GM19397 (cell line): Measurements from ENCODE around the gene GALNT9.
"Not testable (repeated sequence)": the region's sequence is repeated elsewhere in the genome, so short reads cannot be mapped to it uniquely, and the experiment has no call there.

Source experiments
- ATAC-seq: cut with Tn5 transposase; IDR thresholded peaks from one replicate; pipeline ENCODE4 v1.9.1; 2021; ENCODE audit warnings: mild to moderate bottlenecking, moderate library complexity; ENCODE audit not compliant: unreplicated experiment

GALNT9 gene

DNA sequence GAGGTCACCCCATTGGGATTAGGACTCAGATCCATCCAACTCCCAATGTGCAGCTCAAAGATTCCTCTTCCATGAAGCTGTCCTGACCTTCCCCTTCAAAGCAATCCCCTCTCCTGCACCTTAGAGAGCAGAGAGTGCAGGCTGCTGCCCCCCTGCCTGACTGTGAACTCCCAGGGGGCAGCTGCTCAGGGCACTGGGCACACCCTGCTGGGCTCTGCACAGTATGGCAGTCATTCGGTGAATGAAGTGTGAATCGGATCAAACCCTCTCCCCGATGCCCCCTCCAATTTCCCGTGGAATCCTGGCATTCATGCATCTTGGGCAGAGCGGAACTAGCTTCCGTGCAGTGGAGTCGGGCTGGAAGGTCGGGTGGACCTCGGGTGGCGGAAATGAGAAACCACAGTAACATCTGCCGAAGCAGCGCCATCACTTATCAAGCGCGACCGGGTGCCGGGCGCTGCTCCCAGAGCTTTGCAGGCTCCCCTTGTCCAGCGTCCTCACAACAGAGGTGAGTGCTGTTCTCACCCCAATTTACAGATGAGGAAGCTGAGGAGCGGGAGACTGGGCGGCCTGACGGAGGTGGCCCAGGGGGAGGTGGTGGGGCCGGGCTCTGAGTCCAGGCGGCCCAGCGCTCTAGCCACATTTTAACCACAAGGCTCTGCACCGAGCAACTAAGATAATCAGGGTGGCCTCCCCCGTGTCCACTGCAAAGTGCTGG lies 14.7 kb downstream of the GALNT9 start:
- ATAC-seq, result no peak

DNA sequence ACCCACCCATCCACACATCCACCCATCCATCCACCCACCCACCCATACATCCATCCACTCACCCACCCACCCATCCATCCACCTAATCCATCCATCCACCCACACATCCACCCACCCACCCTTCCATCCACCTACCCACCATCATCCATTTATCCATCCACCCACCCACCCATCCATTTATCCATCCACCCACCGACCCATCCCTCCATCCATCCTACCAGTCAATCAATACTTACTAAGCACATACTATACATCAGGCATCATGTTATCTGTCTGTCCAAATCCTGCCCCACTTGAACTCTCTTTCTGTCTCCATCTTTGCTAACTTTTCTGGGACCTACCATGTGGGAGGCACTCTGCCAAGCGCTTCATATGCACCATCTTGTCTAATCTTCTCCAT lies 15.4 kb downstream of the GALNT9 start:
- no peak for ATAC-seq

DNA sequence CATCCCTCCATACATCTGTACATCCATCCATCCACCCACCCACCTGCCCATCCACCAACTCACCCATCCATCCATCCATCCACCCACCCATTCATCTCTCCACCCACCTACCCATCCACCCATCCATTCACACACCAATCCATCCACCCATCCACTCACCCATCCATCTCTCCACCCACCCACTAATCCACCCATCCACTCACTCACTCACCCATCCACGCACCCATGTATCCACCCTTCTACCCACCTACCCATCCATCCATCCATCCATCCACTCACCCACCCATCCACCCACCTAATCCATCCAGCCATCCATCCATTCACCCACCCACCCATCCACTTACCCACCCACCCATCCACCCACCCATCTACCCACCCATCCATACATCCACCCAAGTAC lies 16.2 kb downstream of the GALNT9 start:
- ATAC-seq, result no peak

DNA sequence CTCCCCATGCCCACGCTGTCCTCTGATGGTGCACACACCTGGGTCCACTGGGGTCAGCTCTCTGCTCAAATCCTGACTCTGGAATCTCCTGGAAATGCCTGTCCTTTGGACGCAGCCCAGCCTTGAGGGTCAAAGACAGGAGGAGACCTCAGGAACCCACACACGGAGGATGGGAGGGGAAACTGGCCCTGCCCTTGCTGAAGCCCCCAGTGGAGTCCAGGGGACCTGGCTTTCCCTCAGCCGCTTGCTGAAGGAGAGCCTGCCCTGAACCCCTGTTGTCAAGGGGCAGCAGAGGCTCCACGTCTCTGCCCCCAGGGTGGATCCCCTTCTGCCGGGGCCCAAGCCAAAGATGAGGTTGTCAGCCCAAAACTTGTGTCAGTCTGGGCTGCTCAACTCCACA lies 16.9 kb downstream of the GALNT9 start:
- no peak for ATAC-seq

DNA sequence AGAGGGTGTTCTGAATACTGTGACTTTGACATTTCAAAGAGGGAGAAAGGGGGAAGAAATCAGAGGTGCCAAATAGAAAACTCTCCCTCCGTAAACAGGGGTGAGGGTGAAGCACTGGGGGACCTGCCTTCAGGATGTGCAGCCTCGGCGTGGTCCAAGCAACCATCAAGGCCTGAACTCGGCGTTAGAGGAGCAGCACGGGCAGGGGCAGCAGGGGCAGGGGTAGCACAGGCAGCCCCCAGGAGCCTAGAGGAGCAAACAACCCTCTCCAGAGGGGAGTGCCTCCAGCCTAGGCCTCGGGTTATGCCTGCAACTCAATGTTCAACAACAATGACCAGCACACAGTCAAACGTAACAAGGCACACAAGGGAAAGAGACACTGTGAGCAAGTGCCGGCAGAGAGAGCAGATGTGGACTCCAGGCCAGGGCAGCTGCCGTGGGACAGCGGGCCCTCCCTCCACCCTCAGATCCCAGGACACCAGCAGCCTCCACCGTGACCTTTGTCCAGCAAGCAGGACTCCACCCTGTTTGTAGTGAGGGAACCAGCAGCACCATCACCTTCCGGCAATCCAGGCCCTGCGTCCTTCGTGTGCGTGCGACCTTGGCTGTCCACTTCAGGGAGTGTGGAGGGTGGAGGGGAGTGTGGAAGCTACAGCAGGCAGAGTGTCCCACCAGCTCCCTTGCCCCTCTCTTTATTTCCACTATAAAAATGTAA lies 18.0 kb downstream of the GALNT9 start:
- ATAC-seq, result no peak

DNA sequence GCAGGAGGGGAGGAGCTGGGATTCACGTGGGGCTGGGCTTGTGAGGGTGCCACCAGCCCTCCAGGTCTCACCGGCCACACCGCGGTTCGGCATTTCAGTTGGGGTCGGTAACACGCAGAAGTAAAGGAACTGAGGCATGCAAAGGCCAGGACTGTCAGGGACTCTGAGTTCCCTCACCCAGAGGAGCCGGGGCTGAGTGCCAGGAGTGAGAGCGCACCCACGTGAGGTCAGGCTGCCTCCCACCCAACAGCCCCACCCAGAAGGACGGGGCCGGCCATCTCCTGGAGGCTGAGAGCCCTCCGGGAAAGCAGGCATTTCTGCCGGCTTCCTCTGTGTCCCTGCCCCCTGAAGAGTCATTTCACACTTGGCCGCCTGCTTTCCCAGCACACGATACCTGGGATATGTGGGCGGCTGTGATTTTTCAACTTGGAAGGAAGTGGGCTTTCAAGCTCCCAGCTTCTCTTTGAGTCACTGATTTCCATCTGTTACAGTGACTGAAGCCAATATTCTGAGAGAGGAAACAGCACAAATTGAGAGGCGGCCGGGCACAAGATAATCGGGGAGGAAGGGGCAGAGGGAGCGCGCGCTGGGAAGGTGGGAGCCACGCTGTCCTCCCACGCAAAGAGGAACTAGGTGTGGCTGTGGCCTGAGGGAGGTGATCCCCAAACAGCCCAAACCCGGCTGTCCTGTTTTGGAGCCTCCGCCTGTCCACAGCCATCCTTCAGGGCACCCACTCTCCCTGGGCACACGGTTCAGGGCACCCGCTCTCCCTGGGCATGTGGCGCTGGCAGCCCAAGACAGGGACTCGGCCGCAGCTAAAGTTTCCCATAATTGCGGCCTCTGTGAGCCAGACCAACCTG lies 19.0 kb downstream of the GALNT9 start:
- ATAC-seq, result no peak

DNA sequence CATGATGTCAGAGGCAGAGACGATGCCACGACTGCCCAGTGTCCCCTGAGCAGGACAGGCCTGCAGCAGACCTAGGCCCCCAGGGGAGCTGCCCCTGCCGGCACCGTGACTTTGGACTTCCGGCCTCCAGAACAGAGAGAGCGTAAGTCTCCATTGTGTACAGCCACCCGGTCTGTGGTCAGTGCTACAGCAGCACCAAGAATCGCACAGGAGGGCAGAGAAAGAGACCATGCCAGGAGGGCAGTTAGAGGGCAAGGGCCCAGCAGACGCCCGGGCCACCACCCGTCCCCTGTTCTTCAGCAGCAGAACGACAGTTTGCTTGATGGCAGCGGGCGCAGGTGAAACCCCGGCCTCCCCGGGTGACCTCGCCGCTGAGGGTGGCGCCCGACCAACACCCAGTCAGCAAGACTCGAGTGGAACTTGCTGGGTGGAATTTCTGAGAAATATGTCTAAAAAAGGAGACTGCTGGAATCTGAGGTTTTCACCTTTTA lies 19.7 kb downstream of the GALNT9 start:
- ATAC-seq, result no peak

DNA sequence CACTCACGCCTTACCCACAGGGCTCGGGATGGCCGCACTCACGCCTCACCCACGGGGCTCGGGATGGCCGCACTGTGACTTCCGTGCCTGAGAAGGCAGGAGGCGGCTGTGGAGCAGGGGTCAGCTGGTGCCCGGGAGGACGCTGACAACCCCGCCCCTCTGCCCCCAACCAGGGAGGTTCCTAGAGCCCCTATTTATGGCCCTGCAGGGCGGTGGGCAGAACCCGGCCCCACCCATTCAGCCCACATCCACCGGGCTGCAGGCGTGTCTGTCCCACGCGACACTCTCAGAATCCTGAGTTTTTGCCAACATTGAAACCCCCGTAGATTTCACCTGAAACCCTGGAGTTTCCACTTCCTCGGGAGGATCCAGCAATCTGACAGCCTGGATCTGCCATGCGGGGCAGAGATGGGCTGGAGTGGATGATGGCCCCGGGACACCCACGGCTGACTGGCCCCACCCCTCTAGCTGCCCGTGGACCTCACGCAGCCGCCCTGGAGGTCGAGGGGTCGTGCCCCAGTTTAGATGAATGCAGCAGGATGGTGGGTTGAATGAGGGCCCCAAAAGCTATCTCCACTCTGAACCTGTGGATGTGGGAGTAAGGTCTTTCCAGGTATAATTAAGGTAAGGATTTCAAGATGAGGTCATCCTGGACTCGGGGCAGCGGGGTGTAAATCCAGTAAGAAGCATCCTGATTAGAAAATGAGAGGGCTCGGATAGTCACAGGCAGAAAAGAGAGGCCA lies 20.4 kb downstream of the GALNT9 start:
- ATAC-seq, result no peak

DNA sequence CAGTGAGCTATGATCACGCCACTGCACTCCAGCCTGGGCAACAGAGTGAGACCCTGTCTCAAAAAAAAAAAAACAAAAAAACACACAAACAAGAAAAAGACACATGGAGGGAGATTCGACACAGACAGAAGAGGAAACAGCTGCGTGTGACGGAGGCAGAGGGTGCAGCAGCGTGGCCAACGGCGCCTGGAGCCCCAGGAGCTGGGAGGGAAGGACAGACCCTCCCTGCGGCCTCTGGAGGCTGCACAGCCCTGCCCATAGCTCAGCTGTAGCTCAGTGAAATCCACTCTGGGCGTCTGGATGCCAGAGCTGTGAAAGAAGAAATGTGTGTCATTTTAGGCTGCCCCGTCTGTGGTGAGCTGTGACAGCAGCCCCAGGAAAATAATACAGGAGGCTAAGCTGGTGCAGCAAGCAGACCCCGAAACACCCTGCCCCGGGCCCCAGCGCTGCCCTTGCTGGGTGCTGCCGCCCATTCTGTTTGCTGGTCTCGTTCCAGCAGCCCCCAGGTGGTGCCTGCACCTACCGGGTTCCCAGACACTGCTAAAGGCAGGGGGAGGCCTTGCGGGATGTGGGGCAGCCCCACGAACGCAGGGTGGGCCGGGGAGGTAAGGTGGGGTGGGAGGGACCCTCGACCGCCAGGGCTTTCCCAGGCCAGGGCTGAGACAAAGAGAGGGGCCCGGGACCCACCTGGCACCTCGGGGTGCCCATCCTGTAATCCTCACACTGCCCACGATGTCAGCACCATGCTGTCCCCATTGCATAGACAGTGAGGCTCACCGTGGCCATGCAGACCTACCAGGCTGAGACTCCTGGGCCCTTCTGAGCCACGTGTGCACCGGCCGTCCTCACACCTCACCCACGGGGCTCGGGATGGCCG lies 21.2 kb downstream of the GALNT9 start:
- ATAC-seq, result no peak

DNA sequence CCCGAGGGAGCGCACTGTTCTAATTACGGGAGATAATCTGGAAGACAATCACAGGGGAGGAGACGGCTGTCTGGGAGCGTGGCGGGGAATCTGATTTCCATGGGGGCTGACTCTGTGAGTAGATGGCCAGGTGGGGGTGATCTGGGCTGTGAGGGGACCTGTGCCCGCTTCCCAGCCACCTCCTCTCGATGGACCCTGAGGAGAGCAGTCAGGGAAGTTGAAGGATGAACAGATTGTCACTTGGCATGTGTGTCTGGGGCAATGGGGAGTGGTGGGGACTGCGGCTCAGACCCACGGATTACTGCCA lies 22.6 kb downstream of the GALNT9 start:
- ATAC-seq, result no peak

DNA sequence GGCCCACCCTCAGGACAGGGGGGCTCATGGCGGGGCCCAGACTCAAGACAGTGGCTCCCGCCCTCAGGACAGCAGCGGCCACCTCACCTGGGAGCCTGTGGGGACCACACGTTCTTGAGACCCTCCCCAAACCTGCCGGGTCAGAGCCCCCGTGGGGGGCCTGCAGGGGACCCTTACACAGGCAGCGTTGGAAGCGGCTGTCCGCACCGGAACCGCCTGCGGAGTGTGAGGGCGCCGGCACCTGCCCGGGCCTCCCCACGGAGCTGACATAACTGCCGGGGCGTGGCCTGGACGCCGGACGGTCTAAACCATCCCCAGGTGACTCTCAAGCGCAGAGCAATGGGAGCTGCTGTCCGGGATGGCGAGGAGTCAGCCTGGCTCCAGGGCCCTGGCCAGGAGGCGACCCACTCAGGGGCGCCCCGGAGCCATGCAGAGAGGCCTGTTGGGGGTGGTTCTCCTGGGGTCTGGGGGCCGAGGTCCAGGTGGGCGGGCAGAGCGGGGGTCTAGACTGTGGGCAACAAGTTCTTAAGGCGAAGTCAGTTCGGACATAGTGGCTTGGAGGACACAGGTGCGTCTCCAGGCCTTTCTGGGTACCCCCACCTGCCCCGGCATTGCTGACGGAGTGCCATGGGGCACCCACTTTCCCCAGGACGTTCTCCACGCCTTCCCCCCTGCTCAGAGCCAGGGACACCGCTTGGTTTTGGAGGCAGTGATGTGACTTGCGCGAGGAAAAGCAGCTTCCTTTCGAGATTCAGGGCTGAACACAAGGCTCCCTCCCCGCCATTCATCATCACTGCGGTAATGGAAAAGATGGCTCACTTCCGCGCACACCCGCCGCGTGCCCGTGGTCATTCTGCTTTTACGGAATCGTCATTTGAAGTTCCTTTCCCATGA lies 23.2 kb downstream of the GALNT9 start:
- no peak for ATAC-seq

DNA sequence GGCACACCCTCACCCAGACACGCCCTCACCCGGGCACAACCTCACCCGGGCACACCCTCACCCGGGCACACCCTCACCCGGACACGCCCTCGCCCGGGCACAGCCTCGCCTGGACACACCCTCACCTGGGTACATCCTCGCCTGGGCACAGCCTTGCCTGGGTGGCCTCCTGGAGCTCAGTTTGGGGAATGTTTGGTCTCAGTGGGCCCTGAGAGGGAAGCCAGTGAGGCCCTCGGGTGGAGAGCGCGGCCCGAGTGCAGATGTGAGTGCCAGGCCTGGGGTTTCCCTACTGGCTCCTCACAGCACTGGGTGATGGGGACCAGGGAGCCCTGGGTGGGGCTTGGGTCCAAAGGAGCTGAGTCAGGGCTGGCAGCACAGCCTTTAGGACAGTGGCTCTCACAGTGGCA lies 23.8 kb downstream of the GALNT9 start:
- ATAC-seq, result no peak

DNA sequence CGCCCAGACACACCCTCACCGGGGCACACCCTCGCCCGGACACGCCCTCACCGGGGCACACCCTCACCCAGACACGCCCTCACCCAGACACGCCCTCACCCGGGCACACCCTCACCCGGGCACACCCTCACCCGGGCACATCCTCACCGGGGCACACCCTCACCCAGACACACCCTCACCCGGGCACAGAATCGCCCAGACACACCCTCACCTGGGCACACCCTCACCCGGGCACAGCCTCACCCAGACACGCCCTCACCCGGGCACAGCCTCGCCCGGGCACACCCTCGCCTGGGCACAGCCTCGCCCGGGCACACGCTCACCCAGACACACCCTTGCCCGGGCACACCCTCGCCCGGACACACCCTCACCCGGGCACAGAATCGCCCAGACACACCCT lies 24.5 kb downstream of the GALNT9 start:
- ATAC-seq, result not testable (repeated sequence)

DNA sequence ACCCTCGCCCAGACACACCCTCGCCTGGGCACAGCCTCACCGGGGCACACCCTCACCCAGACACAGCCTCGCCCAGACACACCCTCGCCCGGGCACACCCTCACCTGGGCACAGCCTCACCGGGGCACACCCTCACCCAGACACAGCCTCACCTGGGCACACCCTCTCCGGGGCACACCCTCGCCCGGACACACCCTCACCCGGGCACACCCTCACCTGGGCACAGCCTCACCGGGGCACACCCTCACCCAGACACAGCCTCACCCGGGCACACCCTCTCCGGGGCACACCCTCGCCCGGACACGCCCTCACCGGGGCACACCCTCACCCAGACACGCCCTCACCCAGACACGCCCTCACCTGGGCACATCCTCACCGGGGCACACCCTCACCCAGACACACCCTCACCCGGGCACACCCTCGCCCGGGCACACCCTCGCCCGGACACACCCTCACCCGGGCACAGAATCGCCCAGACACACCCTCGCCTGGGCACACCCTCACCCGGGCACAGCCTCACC lies 25.5 kb downstream of the GALNT9 start:
- not testable (repeated sequence) for ATAC-seq

DNA sequence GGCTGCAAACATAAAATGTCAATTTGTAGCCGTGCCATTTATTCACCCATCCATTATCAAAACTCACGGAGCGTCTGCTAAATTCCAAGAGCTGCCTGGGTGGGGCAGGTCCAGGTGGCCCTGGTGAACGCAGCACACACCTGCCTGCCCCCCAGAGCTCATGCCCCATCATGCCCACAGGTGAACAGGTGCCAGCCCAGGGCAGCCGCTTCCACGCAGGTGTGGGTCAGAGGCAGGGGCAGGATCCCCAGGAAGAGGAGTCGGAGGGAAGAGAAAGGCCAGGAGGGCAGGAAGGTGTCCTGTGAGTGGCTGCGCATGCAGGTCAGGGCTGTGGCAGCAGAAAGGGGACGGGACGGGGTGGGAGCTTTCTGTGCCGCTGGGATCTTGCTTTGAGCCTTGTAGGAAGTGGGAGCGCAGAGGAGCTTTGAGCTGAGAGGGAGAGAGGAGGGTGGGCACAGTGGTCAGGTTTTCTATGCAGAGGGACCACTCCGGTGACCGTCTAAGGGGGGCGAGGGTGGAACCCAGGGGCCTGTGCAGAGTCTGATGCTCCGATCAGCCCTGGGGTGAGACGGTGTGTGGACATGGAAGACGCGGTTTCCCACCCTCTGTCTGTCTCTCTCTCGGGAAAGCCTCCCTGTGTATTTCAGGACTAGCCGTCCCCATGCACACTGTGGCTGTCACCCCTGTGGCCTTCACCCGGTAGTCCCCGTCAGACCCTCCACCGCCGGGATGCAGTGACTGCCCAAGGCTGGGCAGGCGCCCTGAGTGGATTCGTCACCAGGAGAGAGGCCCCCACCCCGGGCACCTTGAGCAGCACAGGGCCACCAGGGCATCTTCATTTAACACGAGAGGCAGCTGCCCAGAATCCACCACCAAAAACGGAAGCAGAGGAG lies 26.7 kb downstream of the GALNT9 start:
- no peak for ATAC-seq

DNA sequence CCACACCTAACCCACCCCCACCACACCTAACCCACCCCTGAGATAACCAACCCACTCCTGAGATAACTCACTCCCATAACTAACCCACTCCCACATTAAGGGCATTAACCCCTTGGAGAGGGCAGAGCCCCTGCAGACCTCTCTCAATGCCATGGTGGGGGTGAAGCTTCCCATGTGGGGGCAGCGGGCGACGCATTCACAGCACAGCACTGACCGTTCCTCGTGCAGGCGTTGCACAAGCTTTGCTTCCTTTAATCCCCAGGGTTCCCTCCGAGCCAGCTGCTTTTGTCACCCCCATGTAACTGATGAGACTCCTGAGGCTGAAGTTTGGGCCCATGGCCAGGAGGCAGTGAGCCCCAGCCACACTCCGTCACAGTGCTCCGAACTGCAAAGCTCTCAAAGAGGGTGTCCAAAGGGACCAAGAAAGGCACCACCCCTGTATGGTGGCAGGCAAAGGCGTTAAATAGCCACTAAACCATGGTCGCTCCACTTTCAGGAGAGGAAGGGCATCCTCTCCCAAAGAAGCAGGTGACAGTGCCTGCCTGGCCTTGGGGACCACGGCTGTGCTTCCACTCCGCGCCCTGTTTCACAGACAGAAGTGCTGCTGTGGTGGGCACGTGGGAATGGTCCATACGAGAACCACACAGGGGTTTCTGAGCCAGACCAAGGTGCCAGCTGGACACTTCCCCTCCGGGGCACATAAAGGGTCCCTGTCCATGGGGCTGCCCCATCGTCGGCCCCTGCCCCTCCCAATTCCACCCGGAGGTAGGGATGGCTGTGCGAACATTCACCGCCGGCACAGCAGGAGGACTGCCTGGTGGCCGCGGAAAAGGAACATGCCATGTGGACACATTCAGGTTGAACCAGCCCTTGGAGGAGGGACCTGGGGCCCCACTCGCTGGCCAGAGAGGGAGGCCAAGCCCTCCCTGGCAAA lies 28.3 kb downstream of the GALNT9 start:
- ATAC-seq, result no peak

DNA sequence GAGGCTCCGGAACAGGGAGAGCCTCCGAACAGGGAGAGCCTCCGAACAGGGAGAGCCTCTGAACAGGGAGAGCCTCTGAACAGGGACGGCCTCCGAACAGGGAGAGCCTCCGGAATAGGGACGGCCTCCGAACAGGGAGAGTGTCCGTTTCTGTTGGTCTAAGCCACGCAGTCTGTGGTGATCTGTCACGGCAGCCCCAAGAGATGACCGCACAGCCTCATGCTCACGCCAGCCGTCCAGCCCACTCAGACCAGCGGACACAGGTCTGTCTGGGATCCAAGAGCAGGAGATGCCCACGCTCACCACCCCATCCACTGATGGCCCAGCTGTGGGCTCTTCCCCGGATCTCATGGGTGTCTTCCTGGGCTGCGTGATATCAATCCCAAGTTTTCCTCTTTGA lies 33.3 kb downstream of the GALNT9 start:
- no peak for ATAC-seq
